ENCODE results near the gene SERGEF. TPM values are rescaled to one million over a fixed set of nuclear protein-coding genes. Genes with fewer than 3 reads are reported as not detected.
A peak's percentile ranks its signal among the peaks of the same experiment; 100 is the strongest.

Gene SERGEF
- total and polyA plus RNA-seq, 4 donors: 20.2 to 85.0 (median 26.9) TPM

DNA sequence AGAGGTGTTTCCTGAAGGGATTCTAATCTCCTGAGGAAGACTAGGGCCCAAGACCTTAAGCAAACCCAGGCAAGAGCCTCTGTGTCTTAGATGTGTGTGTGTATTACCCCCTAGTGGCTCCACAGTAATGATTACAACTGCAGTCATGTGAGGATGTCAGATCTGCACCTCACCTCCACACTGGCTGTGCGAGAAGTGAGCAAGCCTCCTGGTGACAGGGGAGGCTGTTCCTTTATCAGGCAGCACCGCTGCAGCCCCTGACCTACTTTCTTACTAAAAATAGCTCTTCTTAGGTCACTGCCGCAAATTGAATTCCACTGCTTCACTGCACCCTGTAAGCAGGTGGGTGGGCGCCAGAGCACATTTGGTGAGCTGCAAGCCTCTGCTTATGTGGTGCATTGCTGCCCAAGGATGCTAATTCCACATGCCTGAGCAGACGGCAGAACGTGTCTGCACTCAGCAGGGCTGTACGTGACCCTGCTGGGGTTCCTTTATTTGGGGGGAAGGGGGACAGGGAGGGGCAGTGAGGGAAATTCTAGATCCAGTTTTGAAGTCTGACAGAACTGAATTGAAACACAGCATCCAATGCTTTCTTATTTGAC, 165.9 kb downstream of the SERGEF start:
- no peaks in the 10 kb centered on the region for H3K9me3 ChIP-seq (ENCODE audit: control insufficient read depth in 4 of 4, insufficient read depth in 3 of 4, low read length in 3 of 4)
- peaks cover 0 to 2% (median 0%) of the 10 kb centered on the region in 5 donors for H3K4me1 ChIP-seq (ENCODE audit: control insufficient read depth in 5 of 5, insufficient read depth in 5 of 5, low read length in 5 of 5)
- no peak for TF ChIP-seq CTCF (IDR thresholded peaks at IDR 0.05; ENCODE audit: control extremely low read depth, extremely low read depth)
- H3K4me3 ChIP-seq: no peak overlapping the region
- DNase-seq (no peak), ATAC-seq (ENCODE audit: insufficient read depth, low FRiP score) (no peak)
- WGBS, 2 donors: 86 to 88% methylated on average over 7 of the region's 7 CpGs
- peaks cover 0 to 2% (median 0%) of the 10 kb centered on the region in 4 donors for H3K36me3 ChIP-seq (ENCODE audit: control insufficient read depth in 4 of 4, insufficient read depth in 4 of 4, low read length in 4 of 4)
- H3K9ac ChIP-seq (ENCODE audit: insufficient read depth in 1 of 2, low read length in 2 of 2): no peak overlapping the region
- H3K27ac ChIP-seq (ENCODE audit: low read depth in 1 of 2, low read length in 1 of 2): no peak overlapping the region
- H3K27me3 ChIP-seq (ENCODE audit: control insufficient read depth in 3 of 3, insufficient read depth in 3 of 3, low read length in 2 of 3): no peaks in the 10 kb centered on the region

DNA sequence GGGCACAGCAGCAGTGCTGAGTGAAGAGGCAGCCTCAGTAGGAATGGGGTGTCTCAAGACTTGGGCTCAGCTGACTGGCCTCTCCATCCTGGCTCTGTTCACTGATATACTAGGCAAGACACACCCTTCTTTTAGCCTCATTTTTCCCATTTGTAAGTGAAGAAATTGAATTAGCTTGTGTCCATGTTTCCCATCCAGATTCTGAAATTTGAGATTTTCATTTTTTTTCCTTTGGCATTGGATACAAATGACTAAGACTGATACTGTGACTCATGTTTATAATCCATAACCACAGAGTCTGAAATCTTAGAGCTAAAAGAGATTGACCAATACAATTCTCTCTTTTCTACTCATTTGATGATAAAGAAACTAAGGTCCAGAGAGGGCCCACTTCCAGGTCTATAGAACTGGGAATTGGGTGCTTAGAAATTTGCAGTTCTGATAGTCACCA, 167.4 kb downstream of the SERGEF start:
- Histone ChIP-seq H3K27ac (ENCODE audit: low read depth in 1 of 2, low read length in 1 of 2) (no peak overlapping the region), H3K4me3 (no peak overlapping the region), H3K27me3 (ENCODE audit: control insufficient read depth in 3 of 3, insufficient read depth in 3 of 3, low read length in 2 of 3) (no peaks in the 10 kb centered on the region), H3K9me3 (ENCODE audit: control insufficient read depth in 4 of 4, insufficient read depth in 3 of 4, low read length in 3 of 4) (no peaks in the 10 kb centered on the region), H3K4me1 (ENCODE audit: control insufficient read depth in 5 of 5, insufficient read depth in 5 of 5, low read length in 5 of 5) (peaks cover 0 to 2% (median 0%) of the 10 kb centered on the region in 5 donors), H3K36me3 (ENCODE audit: control insufficient read depth in 4 of 4, insufficient read depth in 4 of 4, low read length in 4 of 4) (peaks cover 0 to 2% (median 0%) of the 10 kb centered on the region in 4 donors), H3K9ac (ENCODE audit: insufficient read depth in 1 of 2, low read length in 2 of 2) (no peak overlapping the region)
- no peak for TF ChIP-seq CTCF (IDR thresholded peaks at IDR 0.05; ENCODE audit: control extremely low read depth, extremely low read depth)
- ATAC-seq (ENCODE audit: insufficient read depth, low FRiP score): peak; percentile 41
- no peak for DNase-seq

GRCh38 chr11:17840101-17840548, 172.7 kb downstream of the SERGEF start:
- Histone ChIP-seq H3K9me3 (ENCODE audit: control insufficient read depth in 4 of 4, insufficient read depth in 3 of 4, low read length in 3 of 4) (no peaks in the 10 kb centered on the region), H3K27ac (ENCODE audit: low read depth in 1 of 2, low read length in 1 of 2) (no peak overlapping the region), H3K4me3 (no peak overlapping the region), H3K27me3 (ENCODE audit: control insufficient read depth in 3 of 3, insufficient read depth in 3 of 3, low read length in 2 of 3) (no peaks in the 10 kb centered on the region), H3K36me3 (ENCODE audit: control insufficient read depth in 4 of 4, insufficient read depth in 4 of 4, low read length in 4 of 4) (no peaks in the 10 kb centered on the region), H3K9ac (ENCODE audit: insufficient read depth in 1 of 2, low read length in 2 of 2) (no peak overlapping the region), H3K4me1 (ENCODE audit: control insufficient read depth in 5 of 5, insufficient read depth in 5 of 5, low read length in 5 of 5) (no peaks in the 10 kb centered on the region)
- 89 to 91% methylated on average over 4 of the region's 4 CpGs for WGBS, 2 donors
- no peak for TF ChIP-seq CTCF (IDR thresholded peaks at IDR 0.05; ENCODE audit: control extremely low read depth, extremely low read depth)
- DNase-seq (no peak), ATAC-seq (ENCODE audit: insufficient read depth, low FRiP score) (no peak)

GRCh38 chr11:17839450-17839849, 173.4 kb downstream of the SERGEF start:
- H3K9ac ChIP-seq (ENCODE audit: insufficient read depth in 1 of 2, low read length in 2 of 2): no peak overlapping the region
- H3K4me1 ChIP-seq (ENCODE audit: control insufficient read depth in 5 of 5, insufficient read depth in 5 of 5, low read length in 5 of 5): no peaks in the 10 kb centered on the region
- H3K9me3 ChIP-seq (ENCODE audit: control insufficient read depth in 4 of 4, insufficient read depth in 3 of 4, low read length in 3 of 4): no peaks in the 10 kb centered on the region
- TF ChIP-seq CTCF (IDR thresholded peaks at IDR 0.05; ENCODE audit: control extremely low read depth, extremely low read depth): no peak
- H3K36me3 ChIP-seq (ENCODE audit: control insufficient read depth in 4 of 4, insufficient read depth in 4 of 4, low read length in 4 of 4): no peaks in the 10 kb centered on the region
- 90 to 94% methylated on average over 5 of the region's 5 CpGs for WGBS, 2 donors
- no peak overlapping the region for H3K4me3 ChIP-seq
- DNase-seq: no peak
- H3K27ac ChIP-seq (ENCODE audit: low read depth in 1 of 2, low read length in 1 of 2): no peak overlapping the region
- no peaks in the 10 kb centered on the region for H3K27me3 ChIP-seq (ENCODE audit: control insufficient read depth in 3 of 3, insufficient read depth in 3 of 3, low read length in 2 of 3)
- ATAC-seq (ENCODE audit: insufficient read depth, low FRiP score): no peak

Data from lung (tissue), 12 donors.